ENCODE measurements around the gene LTO1. TPM values are rescaled to one million over a fixed set of nuclear protein-coding genes. Genes with fewer than 3 reads are reported as not detected.

The LTO1 gene
- total RNA-seq, 1 experiment from 2014 or later: 17.1 TPM

DNA sequence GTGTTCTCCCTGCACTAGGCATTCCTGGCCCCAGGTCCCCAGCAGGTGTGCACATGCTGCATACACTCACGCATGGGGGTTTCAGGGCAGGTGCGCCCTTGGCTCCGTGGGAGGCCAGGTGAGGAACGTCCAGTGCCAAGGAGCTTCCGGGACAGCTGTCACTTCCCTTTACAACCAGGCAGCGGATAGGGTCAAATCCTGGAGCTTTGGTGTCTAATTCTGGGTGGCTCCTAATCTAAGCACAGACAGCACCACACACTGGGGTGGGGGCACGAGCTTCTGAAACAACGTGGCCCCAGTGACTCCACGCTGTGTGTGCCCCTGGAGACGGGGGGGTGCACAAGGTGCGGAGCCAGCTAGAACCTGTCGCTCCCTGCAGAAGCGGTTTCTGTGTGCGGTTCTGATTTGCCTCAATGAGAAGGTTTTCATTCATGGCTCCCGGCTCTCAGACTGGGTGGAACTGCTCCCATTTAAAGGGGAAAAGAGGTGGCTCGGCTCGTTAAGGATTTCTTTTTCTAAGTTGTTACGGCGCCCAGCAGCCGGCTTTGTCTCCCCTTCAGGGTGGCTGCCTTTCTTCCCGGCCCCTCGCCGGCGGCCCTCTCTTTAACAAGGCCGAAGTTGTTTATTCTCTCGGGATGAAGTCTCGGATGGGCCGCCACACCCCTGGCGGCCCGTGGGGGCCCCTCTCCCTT lies 29.2 kb downstream of the LTO1 start:
- DNase-seq (ENCODE audit: low read depth): no peak

DNA sequence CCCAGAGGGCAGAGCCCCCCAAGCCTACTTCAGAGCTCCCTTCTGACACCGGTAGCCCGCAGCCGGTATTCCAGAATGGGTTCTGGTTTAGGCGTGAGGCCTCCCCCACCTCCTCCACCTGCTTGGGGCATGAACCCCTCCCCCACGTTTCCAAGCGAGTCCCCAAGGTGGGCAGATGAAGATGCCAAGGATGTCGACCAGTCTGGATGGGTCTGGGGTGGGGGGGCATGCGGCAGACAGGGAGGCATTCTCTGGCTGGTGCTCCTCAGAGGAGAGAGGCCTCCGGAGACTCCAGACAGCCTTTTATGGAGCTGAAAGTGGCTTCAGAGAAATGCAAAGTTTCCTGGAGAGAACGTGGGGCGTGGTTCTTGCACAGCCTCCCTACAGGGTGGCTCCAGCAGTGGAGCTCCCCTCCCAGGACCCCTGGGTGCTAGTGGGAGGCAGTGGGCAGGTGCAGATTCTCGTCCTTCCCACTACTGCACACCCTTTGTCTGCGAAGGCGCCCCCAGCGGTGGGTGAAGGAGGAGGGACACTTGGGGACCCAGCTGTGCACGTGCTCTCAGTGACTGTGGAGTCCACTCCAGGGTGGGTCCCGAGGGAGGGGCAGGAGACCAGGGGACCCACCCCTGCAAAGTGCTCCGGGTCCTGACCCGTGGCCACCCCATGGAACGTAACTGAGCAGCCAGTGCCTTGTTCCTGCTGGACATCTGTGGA lies 30.0 kb downstream of the LTO1 start:
- no peak for DNase-seq (ENCODE audit: low read depth)

DNA sequence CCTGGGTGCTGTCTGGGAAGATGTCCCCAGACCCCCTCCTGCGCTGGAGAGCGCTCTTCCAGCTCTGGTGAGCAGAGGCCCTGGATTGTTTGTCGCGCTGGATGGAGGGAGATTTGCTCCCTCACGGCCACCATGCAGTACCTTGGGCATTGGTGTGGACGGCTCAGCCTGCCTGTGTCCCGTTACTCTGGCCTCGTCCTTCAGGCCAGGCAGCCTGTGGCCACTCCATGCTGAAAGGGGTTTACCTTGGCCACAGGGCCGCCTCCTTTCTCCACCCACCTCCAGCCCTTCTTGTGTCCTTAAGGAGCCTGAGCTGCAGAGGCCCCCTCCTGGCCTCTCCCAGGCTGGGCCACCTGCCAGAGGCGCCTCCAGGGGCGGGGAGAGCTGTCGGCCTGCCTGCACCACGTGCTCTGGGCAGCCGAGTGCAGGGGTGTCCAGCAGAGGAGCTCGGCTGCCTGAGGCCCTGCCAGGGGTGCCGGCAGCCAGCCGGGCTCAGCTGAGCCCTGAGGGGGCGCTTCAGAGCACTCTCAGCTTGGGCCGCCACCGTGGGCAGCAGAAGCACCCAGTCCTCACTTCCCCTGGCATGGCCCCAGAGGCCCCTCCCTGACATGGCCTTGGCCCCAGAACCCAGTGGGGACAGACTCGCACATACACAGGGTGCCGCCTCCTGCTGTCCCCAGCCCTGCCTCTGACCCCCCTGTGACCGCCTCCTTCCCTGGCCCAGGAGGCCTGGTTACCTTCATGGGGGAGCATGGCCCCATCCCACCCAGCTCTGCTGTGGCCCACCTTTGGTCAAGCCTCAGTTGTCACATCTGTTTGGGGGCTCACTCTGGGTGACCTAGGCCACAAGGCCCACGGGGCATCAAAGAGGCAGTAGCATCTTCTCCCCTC lies 30.8 kb downstream of the LTO1 start:
- DNase-seq (ENCODE audit: low read depth): peak; percentile 69

DNA sequence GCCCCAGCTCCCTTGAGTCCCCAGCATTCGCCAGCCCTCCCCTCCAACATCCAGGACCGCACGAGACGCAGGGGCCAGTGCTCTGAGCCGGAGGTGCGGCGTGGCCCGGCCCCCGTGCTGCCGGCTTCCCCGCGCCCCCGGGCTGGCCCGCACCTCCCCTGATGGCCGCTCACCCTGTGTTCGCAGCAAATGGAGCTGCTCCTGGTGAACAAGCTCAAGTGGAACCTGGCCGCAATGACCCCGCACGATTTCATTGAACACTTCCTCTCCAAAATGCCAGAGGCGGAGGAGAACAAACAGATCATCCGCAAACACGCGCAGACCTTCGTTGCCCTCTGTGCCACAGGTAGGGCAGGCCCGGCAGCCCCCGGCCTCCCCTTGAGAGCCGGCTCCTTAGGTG lies 31.5 kb downstream of the LTO1 start:
- no peak for DNase-seq (ENCODE audit: low read depth)

DNA sequence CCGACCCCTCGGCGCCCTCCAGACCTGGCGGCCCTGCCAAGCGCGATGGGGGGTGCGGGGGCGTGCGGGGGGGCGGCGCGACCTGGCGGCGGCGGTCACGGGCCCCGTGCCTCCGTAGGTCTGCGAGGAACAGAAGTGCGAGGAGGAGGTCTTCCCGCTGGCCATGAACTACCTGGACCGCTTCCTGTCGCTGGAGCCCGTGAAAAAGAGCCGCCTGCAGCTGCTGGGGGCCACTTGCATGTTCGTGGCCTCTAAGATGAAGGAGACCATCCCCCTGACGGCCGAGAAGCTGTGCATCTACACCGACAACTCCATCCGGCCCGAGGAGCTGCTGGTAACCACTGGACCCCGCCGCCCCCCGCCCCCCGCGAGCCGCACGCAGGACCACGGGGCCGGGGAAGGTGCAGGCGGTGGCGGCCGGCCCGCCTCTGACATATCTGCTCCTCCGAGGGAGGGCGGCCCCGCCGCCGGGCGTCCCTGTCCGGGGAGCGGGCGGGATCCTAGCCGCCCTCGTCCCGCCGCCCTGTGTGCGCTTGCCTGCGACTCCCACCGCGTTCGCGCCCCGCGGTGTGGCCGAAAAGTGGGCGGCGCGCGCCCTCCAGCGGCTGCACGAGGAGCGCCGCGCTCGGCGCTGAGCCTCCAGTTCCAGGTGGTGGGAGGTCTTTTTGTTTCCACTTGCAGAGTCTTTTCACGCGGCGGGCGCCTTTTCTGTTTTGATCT lies 32.1 kb downstream of the LTO1 start:
- DNase-seq (ENCODE audit: low read depth): peak; percentile 86

DNA sequence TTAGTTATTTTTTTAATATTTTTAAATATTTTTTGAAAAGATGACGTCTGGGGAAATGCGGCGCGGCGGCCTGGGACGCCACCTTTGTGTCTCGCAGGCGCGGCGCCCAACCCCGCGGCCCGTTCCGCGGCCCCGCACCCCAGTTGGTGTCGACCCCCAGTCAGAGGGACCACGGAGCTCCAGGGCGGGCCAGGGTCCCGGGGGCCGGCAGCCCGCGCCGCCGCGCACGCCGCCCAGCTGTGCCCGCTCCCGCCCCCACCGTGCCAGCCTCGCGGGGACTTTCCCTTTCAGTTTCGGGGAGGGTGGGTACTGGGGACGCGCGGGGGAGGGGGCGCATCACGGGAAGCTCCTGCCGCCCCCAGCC lies 32.6 kb downstream of the LTO1 start:
- DNase-seq (ENCODE audit: low read depth): no peak

DNA sequence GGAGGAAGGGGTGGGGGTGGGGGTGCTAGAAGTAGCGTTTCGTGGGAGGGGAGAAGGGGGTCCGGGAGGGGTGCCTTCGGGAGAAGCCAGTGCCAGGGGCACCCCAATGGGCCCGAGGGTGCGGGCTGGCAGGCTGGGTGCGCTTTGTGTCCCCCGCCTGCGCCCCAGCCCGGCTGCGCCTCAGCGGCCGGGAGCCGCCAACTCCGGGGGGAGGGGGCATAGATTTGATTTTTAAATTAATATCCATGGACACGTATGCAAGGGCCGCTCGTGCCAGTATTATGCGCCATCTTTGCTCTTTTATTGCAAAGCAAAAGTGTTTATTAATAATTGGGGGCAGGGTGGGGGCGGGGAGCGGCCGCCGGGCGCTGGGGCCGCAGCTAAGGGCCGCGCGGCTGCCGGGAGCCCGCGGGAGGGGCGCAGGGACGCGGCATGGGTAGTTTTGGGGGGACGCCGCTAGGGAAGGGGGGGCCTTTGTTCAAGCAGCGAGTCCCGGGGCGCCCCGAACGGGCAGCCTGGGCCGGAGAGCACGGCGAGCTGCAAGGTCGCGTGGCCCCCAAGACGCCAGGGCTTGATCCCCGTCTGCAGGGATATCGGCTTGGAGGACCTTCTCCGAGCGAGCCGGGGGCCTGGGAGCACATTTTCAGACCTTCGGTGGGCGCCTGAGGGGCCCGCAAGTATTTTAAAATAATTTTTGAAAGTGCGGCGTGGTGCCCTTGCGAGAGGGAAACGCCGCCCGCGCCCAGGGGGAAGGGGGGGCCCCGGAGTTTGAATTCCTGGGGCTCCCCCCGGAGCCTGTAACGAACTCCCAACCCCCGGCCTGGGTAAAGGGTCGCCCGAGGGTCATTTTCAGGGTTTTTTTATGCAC lies 33.2 kb downstream of the LTO1 start:
- no peak for DNase-seq (ENCODE audit: low read depth)

DNA sequence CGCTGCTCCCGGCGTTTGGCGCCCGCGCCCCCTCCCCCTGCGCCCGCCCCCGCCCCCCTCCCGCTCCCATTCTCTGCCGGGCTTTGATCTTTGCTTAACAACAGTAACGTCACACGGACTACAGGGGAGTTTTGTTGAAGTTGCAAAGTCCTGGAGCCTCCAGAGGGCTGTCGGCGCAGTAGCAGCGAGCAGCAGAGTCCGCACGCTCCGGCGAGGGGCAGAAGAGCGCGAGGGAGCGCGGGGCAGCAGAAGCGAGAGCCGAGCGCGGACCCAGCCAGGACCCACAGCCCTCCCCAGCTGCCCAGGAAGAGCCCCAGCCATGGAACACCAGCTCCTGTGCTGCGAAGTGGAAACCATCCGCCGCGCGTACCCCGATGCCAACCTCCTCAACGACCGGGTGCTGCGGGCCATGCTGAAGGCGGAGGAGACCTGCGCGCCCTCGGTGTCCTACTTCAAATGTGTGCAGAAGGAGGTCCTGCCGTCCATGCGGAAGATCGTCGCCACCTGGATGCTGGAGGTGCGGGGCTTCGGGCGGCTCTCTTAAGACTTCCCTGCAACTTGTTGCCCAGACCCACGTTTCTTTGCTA lies 34.1 kb downstream of the LTO1 start, which contains the start of gene CCND1:
Gene CCND1 (plus strand): TSS at position 162 of the 587 bp plus-strand sequence. CDS start 158 bp downstream, at position 320.
- DNase-seq (ENCODE audit: low read depth): peak; percentile 90

DNA sequence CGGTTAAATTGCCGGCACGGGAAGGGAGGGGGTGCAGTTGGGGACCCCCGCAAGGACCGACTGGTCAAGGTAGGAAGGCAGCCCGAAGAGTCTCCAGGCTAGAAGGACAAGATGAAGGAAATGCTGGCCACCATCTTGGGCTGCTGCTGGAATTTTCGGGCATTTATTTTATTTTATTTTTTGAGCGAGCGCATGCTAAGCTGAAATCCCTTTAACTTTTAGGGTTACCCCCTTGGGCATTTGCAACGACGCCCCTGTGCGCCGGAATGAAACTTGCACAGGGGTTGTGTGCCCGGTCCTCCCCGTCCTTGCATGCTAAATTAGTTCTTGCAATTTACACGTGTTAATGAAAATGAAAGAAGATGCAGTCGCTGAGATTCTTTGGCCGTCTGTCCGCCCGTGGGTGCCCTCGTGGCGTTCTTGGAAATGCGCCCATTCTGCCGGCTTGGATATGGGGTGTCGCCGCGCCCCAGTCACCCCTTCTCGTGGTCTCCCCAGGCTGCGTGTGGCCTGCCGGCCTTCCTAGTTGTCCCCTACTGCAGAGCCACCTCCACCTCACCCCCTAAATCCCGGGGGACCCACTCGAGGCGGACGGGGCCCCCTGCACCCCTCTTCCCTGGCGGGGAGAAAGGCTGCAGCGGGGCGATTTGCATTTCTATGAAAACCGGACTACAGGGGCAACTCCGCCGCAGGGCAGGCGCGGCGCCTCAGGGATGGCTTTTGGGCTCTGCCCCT lies 34.7 kb downstream of the LTO1 start:
- DNase-seq (ENCODE audit: low read depth): no peak

DNA sequence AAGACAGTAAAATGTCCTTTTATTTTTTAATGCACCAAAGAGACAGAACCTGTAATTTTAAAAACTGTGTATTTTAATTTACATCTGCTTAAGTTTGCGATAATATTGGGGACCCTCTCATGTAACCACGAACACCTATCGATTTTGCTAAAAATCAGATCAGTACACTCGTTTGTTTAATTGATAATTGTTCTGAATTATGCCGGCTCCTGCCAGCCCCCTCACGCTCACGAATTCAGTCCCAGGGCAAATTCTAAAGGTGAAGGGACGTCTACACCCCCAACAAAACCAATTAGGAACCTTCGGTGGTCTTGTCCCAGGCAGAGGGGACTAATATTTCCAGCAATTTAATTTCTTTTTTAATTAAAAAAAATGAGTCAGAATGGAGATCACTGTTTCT lies 35.3 kb downstream of the LTO1 start:
- no peak for DNase-seq (ENCODE audit: low read depth)

DNA sequence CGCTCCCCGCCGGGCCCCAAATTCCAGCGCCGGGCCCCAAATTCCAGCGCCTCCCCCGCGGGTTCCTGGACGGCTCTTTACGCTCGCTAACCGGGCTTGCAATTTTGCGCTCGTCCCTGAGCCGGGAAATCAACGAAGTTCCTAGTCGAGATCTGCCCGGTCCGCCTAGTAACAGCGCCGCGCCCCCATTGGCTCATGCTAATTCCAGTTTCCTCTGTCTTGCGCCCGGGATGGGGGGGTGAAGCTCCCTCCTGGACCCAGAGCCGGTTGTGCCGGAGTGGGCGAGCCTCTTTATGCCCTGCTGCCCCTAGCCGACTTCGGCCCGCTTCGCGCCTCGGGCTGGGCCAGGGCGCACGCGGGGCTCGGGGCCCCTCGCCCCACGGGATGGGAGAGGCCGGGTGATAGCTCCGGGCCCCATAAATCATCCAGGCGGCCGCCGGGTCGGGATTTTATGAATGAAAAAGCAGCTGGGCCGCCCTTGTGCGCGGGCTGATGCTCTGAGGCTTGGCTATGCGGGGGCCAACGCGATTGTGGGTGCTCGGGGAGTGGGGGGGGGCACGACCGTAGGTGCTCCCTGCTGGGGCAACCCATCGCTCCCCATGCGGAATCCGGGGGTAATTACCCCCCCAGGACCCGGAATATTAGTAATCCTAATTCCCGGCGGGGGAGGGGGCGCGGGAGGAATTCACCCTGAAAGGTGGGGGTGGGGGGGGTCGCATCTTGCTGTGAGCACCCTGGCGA lies 36.0 kb downstream of the LTO1 start:
- DNase-seq (ENCODE audit: low read depth): peak; percentile 96

DNA sequence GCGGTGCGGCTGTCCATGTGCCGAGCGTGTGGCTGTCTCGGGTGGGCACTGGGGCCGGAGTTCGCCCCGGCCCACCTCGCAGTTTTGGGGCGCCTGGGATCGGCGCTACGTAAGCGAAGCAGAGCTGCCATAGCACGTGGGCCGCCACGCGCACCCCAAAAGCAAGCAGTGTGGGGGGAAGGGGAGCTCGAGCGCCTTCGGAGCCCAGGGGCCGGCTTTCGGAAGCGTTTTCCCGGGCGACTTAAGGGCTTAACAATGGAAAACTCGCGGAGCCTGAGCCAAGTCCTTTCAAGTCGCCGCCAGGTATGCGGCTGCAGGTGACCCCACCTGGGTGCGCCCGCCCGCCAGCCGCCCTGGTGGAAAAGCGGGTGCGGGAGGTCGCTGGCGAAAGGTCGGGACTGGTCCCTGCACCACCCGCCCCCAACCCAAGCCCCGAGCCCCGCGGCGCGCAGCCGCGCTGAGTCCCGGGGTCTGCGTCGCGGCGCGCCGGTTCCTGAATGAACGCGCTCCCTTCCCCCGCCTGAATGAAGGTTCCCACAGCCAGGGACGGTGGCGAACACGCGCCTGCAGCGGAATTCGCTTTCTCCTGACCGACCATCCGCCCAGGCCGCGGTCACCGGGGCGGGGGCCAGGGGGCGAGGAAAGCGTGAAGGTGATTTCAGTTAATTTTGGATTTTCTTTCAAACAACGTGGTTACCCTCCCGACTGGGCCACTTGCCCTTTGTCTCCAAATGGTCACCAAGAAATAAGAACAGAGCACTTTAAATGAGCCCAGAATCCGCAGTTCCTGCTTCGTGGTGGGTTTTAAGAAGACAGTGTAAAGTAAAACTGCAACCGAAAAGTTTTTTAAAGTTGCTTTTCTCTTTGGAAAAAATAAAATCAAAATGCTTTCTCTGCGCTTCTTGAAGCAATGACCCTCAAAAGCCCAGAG lies 36.9 kb downstream of the LTO1 start:
- DNase-seq (ENCODE audit: low read depth): peak; percentile 78

DNA sequence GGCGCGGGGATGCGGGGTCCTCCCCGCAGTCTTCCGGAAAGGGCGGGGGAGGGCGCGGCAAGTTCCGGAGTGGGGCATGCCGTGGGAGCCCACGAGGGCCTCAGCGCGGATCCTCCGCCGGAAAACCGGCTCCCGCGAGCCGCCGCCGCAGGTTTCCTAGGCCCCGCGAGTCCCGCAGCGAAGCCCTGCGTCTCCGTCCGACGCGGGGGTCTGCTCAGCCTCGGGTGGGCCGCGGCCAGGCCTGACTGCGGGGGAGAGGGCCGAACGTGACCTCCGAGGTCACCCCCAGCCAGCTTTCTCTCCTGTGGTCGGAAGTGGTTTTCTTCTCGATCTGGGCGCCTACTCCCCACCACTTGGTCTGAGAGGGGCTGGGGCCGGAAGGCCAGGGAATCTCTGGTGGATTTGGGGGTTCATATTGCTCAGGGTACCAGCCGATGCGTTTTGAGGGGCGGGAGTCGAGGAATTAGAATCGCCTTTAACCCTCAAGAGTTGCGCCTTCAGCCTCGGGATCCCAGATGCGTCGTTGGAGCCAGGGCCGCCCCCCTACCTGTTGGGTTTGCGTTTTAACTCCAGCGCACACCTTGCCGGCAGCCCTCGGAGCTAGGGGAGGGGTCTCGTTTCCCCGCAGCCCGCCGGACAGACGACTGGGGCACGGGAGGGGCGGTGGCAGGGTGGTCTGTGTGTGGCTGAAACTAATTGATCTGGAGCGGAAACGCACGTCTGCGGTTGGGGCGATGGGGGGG lies 37.8 kb downstream of the LTO1 start:
- DNase-seq (ENCODE audit: low read depth): no peak

DNA sequence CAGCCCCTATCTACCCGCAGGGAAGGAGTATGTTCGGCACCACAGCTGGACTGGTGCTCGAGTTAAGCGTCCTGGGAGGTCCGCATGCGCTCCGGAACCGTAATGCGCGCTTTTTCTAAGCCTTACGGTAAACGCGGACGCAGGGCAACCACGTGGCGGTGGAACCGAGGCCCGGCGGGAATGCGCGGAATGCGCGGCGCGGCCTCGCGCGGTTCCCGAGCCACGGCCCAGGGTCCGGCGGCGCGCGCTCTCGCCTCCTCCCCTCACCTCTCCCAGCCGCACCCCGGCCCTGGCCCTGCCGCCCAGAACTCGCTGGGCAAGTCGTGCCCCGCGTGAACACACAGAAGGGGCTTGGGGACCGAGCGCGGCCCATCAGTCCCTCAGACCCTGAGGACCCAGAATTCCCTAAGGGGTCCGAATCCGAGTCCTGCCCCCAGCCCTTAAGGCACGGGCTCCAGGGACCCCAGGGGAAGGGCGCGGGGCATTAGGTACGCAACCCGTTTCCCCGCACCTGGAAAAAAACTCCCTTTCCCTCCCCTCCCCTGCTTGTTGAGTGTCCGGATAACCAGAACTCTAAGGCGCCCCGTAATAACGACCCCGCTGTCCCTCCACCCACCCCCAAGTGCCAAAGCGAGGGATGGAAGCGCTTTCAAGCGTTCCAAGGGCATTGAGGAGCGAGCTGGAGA lies 38.5 kb downstream of the LTO1 start:
- peak; percentile 69 for DNase-seq (ENCODE audit: low read depth)

DNA sequence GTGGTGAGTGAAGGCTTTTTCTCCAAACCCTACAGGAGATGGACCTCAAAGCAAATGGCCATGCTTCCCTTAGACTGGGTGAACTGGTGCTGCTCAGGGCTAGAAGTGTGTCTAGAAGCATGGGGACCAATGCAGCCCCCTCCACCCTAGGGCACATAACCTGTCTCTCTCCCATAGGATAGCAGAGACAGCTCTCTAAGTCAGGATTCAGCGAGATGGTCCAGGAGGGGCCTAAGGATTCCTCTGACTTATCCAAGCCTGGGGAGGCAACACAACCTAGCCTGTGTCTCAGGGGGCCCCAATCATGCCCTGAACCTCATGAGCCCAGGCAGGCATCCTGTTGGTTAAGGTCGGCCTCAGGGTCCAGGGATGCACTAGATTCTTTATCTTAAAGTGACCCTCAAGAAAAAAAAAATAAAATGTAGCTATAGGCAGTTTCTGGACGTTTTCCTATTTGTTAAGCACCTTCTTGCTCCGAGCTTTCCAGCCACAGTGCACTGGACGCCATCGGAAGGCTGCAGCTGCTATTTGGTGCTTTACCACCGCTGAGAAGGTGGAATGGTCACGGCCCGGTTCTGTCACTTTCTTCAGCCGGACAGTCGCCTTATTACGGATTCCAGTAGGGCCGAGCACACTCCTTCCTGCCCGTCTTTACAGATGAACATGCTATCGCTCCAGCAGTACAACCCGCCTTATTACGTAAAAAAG lies 39.2 kb downstream of the LTO1 start:
- DNase-seq (ENCODE audit: low read depth): no peak

DNA sequence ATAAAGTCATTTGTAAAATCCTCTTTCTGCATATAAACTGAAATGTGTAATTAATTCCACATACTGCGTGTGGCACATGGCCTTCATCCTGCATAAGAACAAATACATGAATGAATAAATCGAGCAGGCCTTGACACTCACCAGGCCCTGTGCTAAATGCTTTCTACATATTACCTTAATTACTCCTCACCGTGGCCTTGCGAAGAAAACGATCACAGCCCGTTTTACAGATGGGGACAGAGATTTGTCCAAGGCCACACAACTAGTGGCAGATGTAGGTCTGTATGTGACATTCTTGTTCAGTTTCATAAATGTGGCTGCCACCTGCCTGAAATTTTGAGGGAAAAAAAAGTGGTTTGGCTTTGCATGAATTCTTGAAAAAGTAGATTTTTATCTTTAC lies 40.0 kb downstream of the LTO1 start:
- no peak for DNase-seq (ENCODE audit: low read depth)

All from Daoy (cell line).